Hepatocyte (in vitro differentiated cells): ENCODE data around the gene RAET1L. TPM values are rescaled to one million over a fixed set of nuclear protein-coding genes. Genes with fewer than 3 reads are reported as not detected.

Experiments
- DNase-seq: peaks from one replicate; pipeline ENCODE4 v3.0.0-alpha.2; 2016; ENCODE audit warnings: low spot score
- H2AFZ ChIP-seq: fragments of 200-600 bp; sonication (generic); 2 replicates; pipeline ENCODE4 v1.6.0; 2016; ENCODE audit warnings: antibody characterized with exemption, mild to moderate bottlenecking
- H3K27ac ChIP-seq: fragments of 200-600 bp; sonication (generic); 2 replicates; pipeline ENCODE4 v1.5.1; 2016; ENCODE audit warnings: mild to moderate bottlenecking
- H3K27me3 ChIP-seq: fragments of 200-600 bp; sonication (generic); 2 replicates; pipeline ENCODE4 v1.6.1; 2016
- H3K36me3 ChIP-seq: fragments of 200-600 bp; sonication (generic); replicated peaks from 2 replicates; pipeline ENCODE4 v1.5.1; 2016; ENCODE audit warnings: low read depth; ENCODE audit not compliant: insufficient read depth
- H3K4me1 ChIP-seq: fragments of 200-600 bp; sonication (generic); 2 replicates; pipeline ENCODE4 v1.5.1; 2016; ENCODE audit warnings: mild to moderate bottlenecking, moderate library complexity; ENCODE audit not compliant: insufficient read depth
- H3K4me2 ChIP-seq: fragments of 200-600 bp; sonication (generic); 2 replicates; pipeline ENCODE4 v1.6.0; 2016
- H3K4me3 ChIP-seq: fragments of 200-600 bp; sonication (generic); 2 replicates; pipeline ENCODE4 v1.5.1; 2016; ENCODE audit warnings: mild to moderate bottlenecking
- H3K79me2 ChIP-seq: fragments of 200-600 bp; sonication (generic); 2 replicates; pipeline ENCODE4 v1.6.0; 2017; ENCODE audit warnings: mild to moderate bottlenecking
- H3K9me2 ChIP-seq: fragments of 200-600 bp; sonication (generic); replicated peaks from 2 replicates; pipeline ENCODE4 v1.6.0; 2017; ENCODE audit warnings: mild to moderate bottlenecking; ENCODE audit not compliant: insufficient read depth
- H3K9me3 ChIP-seq: fragments of 200-600 bp; sonication (generic); 2 replicates; pipeline ENCODE4 v1.5.1; 2016; ENCODE audit warnings: low read depth, mild to moderate bottlenecking
- H4K20me1 ChIP-seq: fragments of 200-600 bp; sonication (generic); 2 replicates; pipeline ENCODE4 v1.6.0; 2016; ENCODE audit warnings: mild to moderate bottlenecking; ENCODE audit not compliant: insufficient read depth, poor library complexity, severe bottlenecking
- CTCF ChIP-seq: fragments of 200-600 bp; sonication (generic); IDR thresholded peaks from 2 replicates; pipeline ENCODE4 v1.5.1; 2016; ENCODE audit warnings: antibody characterized with exemption, mild to moderate bottlenecking; ENCODE audit not compliant: poor library complexity
- EZH2 ChIP-seq: fragments of 200-600 bp; sonication (generic); IDR thresholded peaks from 2 replicates; pipeline ENCODE4 v1.6.1; 2016; ENCODE audit warnings: antibody characterized with exemption, mild to moderate bottlenecking, borderline replicate concordance
- EZH2phosphoT487 ChIP-seq: fragments of 200-600 bp; sonication (generic); IDR thresholded peaks from one replicate; pipeline ENCODE4 v1.6.1; 2018; ENCODE audit warnings: antibody characterized with exemption, mild to moderate bottlenecking, low read depth, moderate library complexity; ENCODE audit not compliant: unreplicated experiment, severe bottlenecking
- WGBS: methylation state at CpG from one replicate; pipeline ENCODE4 v1.1.6; 2016; ENCODE audit warnings: low lambda C conversion rate; ENCODE audit errors: missing lambda C conversion rate; 5-methylcytosine and 5-hydroxymethylcytosine counted together
- polyA plus RNA-seq: library from polyadenylated mRNA; unstranded; fragments of >200 nt; fragmentation: Nextera tagmentation; extraction: Ambion mirVana; gene quantifications from 2 replicates; pipeline ENCODE4 v1.2.1, GENCODE V29; 2016
- total RNA-seq: library from RNA; depleted of rRNA; stranded (reverse); fragments of >200 nt; gene quantifications from 2 replicates; pipeline ENCODE4 v1.2.3, GENCODE V29; 2014

Gene RAET1L
- total and polyA plus RNA-seq, 2 experiments from 2014 or later = not detected

GRCh38 chr6:150070236-150070818, 45.0 kb upstream of the RAET1L start:
- H3K4me3 ChIP-seq = no peak overlapping the region
- WGBS = 77% methylated on average over 3 of the region's 3 CpGs

GRCh38 chr6:150069706-150070105, 44.4 kb upstream of the RAET1L start:
- H3K4me2 ChIP-seq = peak overlapping the region; percentile 97
- no peaks in the 10 kb centered on the region for H3K79me2 ChIP-seq
- no peak overlapping the region for H3K27ac ChIP-seq
- H3K36me3 ChIP-seq = no peaks in the 10 kb centered on the region
- H3K9me2 ChIP-seq = no peaks in the 10 kb centered on the region
- H4K20me1 ChIP-seq = no peaks in the 10 kb centered on the region
- WGBS = 75% methylated on average over 11 of the region's 11 CpGs
- H3K27me3 ChIP-seq = no peaks in the 10 kb centered on the region
- no peak overlapping the region for H3K4me3 ChIP-seq
- peak overlapping the region; percentile 59 for H2AFZ ChIP-seq
- no peaks in the 10 kb centered on the region for H3K9me3 ChIP-seq
- no peak for TF ChIP-seq EZH2phosphoT487
- TF ChIP-seq EZH2 = no peak
- no peak for TF ChIP-seq CTCF
- DNase-seq = peak; percentile 29
- H3K4me1 ChIP-seq = peaks cover 7% of the 10 kb centered on the region

More at GRCh38 chr6:150070236-150070818, 45.0 kb upstream of the RAET1L start:
- Histone ChIP-seq H3K27ac (no peak overlapping the region), H4K20me1 (no peaks in the 10 kb centered on the region), H3K36me3 (no peaks in the 10 kb centered on the region), H2AFZ (no peak overlapping the region), H3K9me3 (no peaks in the 10 kb centered on the region), H3K4me2 (no peak overlapping the region), H3K9me2 (no peaks in the 10 kb centered on the region), H3K4me1 (peaks cover 7% of the 10 kb centered on the region), H3K79me2 (no peaks in the 10 kb centered on the region), H3K27me3 (no peaks in the 10 kb centered on the region)
- DNase-seq = no peak
- TF ChIP-seq CTCF (no peak), EZH2phosphoT487 (no peak), EZH2 (no peak)

- Histone ChIP-seq H3K4me3 (peak within 1 kb of the TSS; percentile 74), H3K9me3 (no peaks in the 10 kb centered on the region), H3K9me2 (no peaks in the 10 kb centered on the region), H3K36me3 (no peaks in the 10 kb centered on the region), H2AFZ (peak within 1 kb of the TSS; percentile 97), H3K27ac (peak within 1 kb of the TSS; percentile 81), H4K20me1 (no peaks in the 10 kb centered on the region), H3K4me1 (peaks cover 7% of the 10 kb centered on the region), H3K79me2 (no peaks in the 10 kb centered on the region), H3K27me3 (no peaks in the 10 kb centered on the region), H3K4me2 (peak within 1 kb of the TSS; percentile 97)
- TF ChIP-seq EZH2 (no peak), CTCF (peak; percentile 75), EZH2phosphoT487 (no peak)
- 1% methylated on average over 50 of the region's 72 CpGs for WGBS
- DNase-seq = peak; percentile 94
Measured at GRCh38 chr6:150068720-150069648, 43.7 kb upstream of the RAET1L start, which contains the start of gene ULBP3. TSS of gene ULBP3 (minus strand) at chr6:150069121. CDS start at chr6:150069066, 55 bp downstream.
